Smooth muscle cell (in vitro differentiated cells): ENCODE measurements around the gene CD99L2. TPM values are rescaled to one million over a fixed set of nuclear protein-coding genes. Genes with fewer than 3 reads are reported as not detected.
"Not testable (repeated sequence)": the region's sequence is repeated elsewhere in the genome, so short reads cannot be mapped to it uniquely, and the experiment has no call there.

Source experiments
- DNase-seq: peaks from one replicate; lab custom pipeline; 2025; ENCODE audit not compliant: unreplicated experiment; lab: John Stamatoyannopoulos, UW
- H2AFZ ChIP-seq: fragments of 200-600 bp; sonication (generic); 2 replicates; pipeline ENCODE4 v1.6.0; 2016; ENCODE audit warnings: antibody characterized with exemption, low read depth, mild to moderate bottlenecking
- H3F3A ChIP-seq: fragments of 200-600 bp; sonication (generic); 2 replicates; pipeline ENCODE4 v1.6.0; 2017; ENCODE audit warnings: antibody characterized with exemption, low read depth
- H3K27ac ChIP-seq: fragments of 200-600 bp; sonication (generic); 2 replicates; pipeline ENCODE4 v1.5.1; 2016; ENCODE audit warnings: low read depth, mild to moderate bottlenecking
- H3K27me3 ChIP-seq: fragments of 200-600 bp; sonication (generic); 2 replicates; pipeline ENCODE4 v1.6.1; 2016; ENCODE audit warnings: low read depth, mild to moderate bottlenecking
- H3K36me3 ChIP-seq: fragments of 200-600 bp; sonication (generic); 2 replicates; pipeline ENCODE4 v1.5.1; 2016; ENCODE audit warnings: low read depth
- H3K4me1 ChIP-seq: fragments of 200-600 bp; sonication (generic); 2 replicates; pipeline ENCODE4 v1.5.1; 2016; ENCODE audit warnings: low read depth
- H3K4me2 ChIP-seq: fragments of 200-600 bp; sonication (generic); 2 replicates; pipeline ENCODE4 v1.6.0; 2016; ENCODE audit warnings: mild to moderate bottlenecking
- H3K4me3 ChIP-seq: fragments of 200-600 bp; sonication (generic); 2 replicates; pipeline ENCODE4 v1.5.1; 2016; ENCODE audit warnings: mild to moderate bottlenecking
- H3K79me2 ChIP-seq: fragments of 200-600 bp; sonication (generic); 2 replicates; pipeline ENCODE4 v1.6.0; 2016; ENCODE audit warnings: low read depth, mild to moderate bottlenecking
- H3K9ac ChIP-seq: fragments of 200-600 bp; sonication (generic); 2 replicates; pipeline ENCODE4 v1.6.0; 2016; ENCODE audit warnings: low read depth
- H3K9me3 ChIP-seq: fragments of 200-600 bp; sonication (generic); replicated peaks from 2 replicates; pipeline ENCODE4 v1.5.1; 2016; ENCODE audit warnings: low read depth
- H4K20me1 ChIP-seq: fragments of 200-600 bp; sonication (generic); 2 replicates; pipeline ENCODE4 v1.6.0; 2016; ENCODE audit warnings: low read depth
- WGBS: methylation state at CpG from one replicate; pipeline ENCODE4 v1.1.7; 2016; ENCODE audit warnings: low lambda C conversion rate; 5-methylcytosine and 5-hydroxymethylcytosine counted together
- polyA plus RNA-seq: library from polyadenylated mRNA; unstranded; fragments of >200 nt; fragmentation: Nextera tagmentation; extraction: Ambion mirVana; gene quantifications from 2 replicates; pipeline ENCODE4 v1.2.1, GENCODE V29; 2016
- total RNA-seq: library from RNA; depleted of rRNA; stranded (reverse); fragments of >200 nt; gene quantifications from 2 replicates; pipeline ENCODE4 v1.2.3, GENCODE V29; 2014
- TF ChIP-seq, protein P1 (sequence below): fragments of 200-600 bp; sonication (generic); IDR thresholded peaks from 2 replicates; pipeline ENCODE4 v1.5.1; 2017; ENCODE audit warnings: borderline replicate concordance, mild to moderate bottlenecking, antibody characterized with exemption; ENCODE audit not compliant: insufficient read depth, poor library complexity, severe bottlenecking

The CD99L2 gene
- total and polyA plus RNA-seq, 2 experiments from 2014 or later: 43.7 to 44.6 TPM

GRCh38 chrX:150880808-150881165 is 17.7 kb downstream of the CD99L2 start:
- Histone ChIP-seq H3K36me3 (no peaks in the 10 kb centered on the region), H4K20me1 (peaks cover 20% of the 10 kb centered on the region), H3K4me1 (no peaks in the 10 kb centered on the region), H2AFZ (no peak overlapping the region), H3K27me3 (no peaks in the 10 kb centered on the region), H3F3A (no peaks in the 10 kb centered on the region), H3K79me2 (peaks cover 13% of the 10 kb centered on the region), H3K27ac (no peak overlapping the region), H3K9ac (no peak overlapping the region), H3K4me3 (no peak overlapping the region), H3K4me2 (no peak overlapping the region), H3K9me3 (no peaks in the 10 kb centered on the region)
- 88% methylated on average over 2 of the region's 2 CpGs for WGBS
- no peak for DNase-seq
- TF ChIP-seq, protein P1, sequence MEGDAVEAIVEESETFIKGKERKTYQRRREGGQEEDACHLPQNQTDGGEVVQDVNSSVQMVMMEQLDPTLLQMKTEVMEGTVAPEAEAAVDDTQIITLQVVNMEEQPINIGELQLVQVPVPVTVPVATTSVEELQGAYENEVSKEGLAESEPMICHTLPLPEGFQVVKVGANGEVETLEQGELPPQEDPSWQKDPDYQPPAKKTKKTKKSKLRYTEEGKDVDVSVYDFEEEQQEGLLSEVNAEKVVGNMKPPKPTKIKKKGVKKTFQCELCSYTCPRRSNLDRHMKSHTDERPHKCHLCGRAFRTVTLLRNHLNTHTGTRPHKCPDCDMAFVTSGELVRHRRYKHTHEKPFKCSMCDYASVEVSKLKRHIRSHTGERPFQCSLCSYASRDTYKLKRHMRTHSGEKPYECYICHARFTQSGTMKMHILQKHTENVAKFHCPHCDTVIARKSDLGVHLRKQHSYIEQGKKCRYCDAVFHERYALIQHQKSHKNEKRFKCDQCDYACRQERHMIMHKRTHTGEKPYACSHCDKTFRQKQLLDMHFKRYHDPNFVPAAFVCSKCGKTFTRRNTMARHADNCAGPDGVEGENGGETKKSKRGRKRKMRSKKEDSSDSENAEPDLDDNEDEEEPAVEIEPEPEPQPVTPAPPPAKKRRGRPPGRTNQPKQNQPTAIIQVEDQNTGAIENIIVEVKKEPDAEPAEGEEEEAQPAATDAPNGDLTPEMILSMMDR: no peak

DNA sequence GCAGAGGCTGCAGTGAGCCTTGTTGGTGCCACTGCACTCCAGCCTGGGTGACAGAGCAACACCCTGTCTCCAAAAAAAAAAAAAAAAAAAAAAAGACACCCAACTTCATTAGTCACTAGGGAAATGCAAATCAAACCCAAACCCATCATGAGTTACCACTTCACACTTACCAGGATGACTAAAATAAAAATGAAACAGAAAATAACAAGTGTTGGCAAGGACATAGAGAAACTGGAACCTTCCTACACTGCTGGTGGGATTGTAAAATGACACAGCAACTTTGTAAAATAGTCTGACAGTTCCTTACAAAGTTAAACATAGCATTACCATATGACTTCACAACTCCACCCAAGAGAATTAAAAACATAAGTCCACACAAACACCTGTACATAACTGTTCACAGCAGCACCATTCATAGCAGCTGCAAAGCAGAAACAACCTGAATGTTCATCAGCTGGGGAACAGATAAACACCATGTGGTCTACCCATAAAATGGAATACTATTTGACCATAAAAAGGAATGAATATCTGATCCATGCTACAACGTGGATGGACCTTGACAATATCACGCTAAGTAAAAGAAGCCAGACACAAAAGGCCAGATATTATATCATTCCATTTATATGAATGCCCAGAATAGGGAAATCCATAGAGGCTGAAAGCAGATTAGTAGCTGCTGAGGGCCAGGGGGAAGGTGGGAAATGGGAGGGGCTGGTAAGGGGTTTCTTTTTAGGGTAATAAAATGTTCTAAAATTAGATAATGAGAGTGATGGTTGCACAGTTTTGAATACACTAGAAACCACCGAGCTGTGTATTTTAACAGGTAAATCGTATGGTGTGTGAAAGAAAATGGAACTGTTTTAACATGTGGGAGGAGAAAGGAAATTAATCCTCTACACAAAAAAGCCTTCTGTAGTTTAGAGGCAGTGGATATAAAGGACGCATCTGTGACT is 18.3 kb downstream of the CD99L2 start:
- no peaks in the 10 kb centered on the region for H3K4me1 ChIP-seq
- no peak overlapping the region for H3K4me3 ChIP-seq
- H3K4me2 ChIP-seq: no peak overlapping the region
- TF ChIP-seq, protein P1: no peak
- H3K27me3 ChIP-seq: no peaks in the 10 kb centered on the region
- H3K9me3 ChIP-seq: no peaks in the 10 kb centered on the region
- no peak for DNase-seq
- WGBS: 85% methylated on average over 5 of the region's 5 CpGs
- peaks cover 13% of the 10 kb centered on the region for H3K79me2 ChIP-seq
- no peaks in the 10 kb centered on the region for H3F3A ChIP-seq
- no peak overlapping the region for H3K9ac ChIP-seq
- no peak overlapping the region for H2AFZ ChIP-seq
- no peaks in the 10 kb centered on the region for H3K36me3 ChIP-seq
- peaks cover 20% of the 10 kb centered on the region for H4K20me1 ChIP-seq
- H3K27ac ChIP-seq: no peak overlapping the region

- H3K4me2 ChIP-seq, H3K27me3 ChIP-seq, H3K79me2 ChIP-seq, H3K9ac ChIP-seq, H3K4me1 ChIP-seq, H3K27ac ChIP-seq, H3K36me3 ChIP-seq, H2AFZ ChIP-seq, H3K4me3 ChIP-seq, H3K9me3 ChIP-seq, DNase-seq, H3F3A ChIP-seq: not testable (repeated sequence)
- peaks cover 20% of the 10 kb centered on the region for H4K20me1 ChIP-seq
- WGBS: 80% methylated on average over 2 of the region's 2 CpGs
These were observed 22.8 kb downstream of the CD99L2 start for GRCh38 chrX:150875621-150876020.

DNA sequence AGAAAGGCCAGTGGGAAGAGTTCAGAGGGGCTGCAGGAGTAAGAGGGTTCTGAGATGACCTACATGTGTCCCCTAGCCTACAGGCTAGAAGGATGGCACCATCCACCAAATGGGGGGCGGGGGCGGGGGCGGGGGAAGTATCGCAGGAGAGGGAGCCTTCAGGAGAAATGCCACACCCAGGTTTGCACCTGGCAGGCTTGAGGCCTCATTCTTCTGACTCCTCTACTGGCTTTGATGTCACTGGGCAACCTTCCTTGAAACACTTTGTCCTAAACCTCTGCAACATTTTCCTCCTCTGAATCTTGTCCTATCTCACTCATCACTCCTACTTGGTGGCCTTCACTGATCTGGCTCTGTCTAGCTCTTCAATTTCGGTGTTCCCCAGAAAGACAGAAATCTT is 24.0 kb downstream of the CD99L2 start:
- 98% methylated on average over 5 of the region's 5 CpGs for WGBS
- DNase-seq: no peak
- TF ChIP-seq, protein P1: no peak

More for the DNA sequence above, 24.0 kb downstream of the CD99L2 start:
- Histone ChIP-seq H3K27me3 (no peaks in the 10 kb centered on the region), H3F3A (no peaks in the 10 kb centered on the region), H4K20me1 (peaks cover 26% of the 10 kb centered on the region), H2AFZ (no peak overlapping the region), H3K36me3 (no peaks in the 10 kb centered on the region), H3K9me3 (no peaks in the 10 kb centered on the region), H3K4me3 (no peak overlapping the region), H3K27ac (no peak overlapping the region), H3K79me2 (no peaks in the 10 kb centered on the region), H3K4me2 (no peak overlapping the region), H3K4me1 (no peaks in the 10 kb centered on the region), H3K9ac (no peak overlapping the region)
